ENCODE measurements around the gene GRID1. TPM values are rescaled to one million over a fixed set of nuclear protein-coding genes. Genes with fewer than 3 reads are reported as not detected.

GRID1 gene
- polyA plus RNA-seq, 1 of the 3 experiments (the other 2 are of a cell fraction), result 0.13 TPM

- TF ChIP-seq TAF1 (IDR thresholded peaks at IDR 0.05; ENCODE audit: borderline replicate concordance, low read depth, low read length), result no peak
Observed at GRCh38 chr10:85831422-85831821, 535.2 kb downstream of the GRID1 start (continued).

GRCh38 chr10:85826377-85826776, 540.2 kb downstream of the GRID1 start:
- H3K79me2 ChIP-seq (ENCODE audit: insufficient read depth), result no peaks in the 10 kb centered on the region
- H3K9me3 ChIP-seq, result no peaks in the 10 kb centered on the region; the same call in none of the 2 replicates
- H3F3A ChIP-seq (replicated peaks; ENCODE audit: insufficient read depth), result no peaks in the 10 kb centered on the region
- H3K4me1 ChIP-seq (ENCODE audit: control insufficient read depth in 1 of 2, insufficient read depth in 2 of 2, low read depth in 1 of 2, low read length in 1 of 2), result no peaks in the 10 kb centered on the region
- 71% methylated on average over 3 of the region's 4 CpGs for WGBS (ENCODE audit: low lambda C conversion rate)
- no peak overlapping the region for H3K4me3 ChIP-seq (ENCODE audit: low read depth in 2 of 2, low read length in 1 of 2)
- H4K20me1 ChIP-seq (ENCODE audit: insufficient read depth), result no peaks in the 10 kb centered on the region
- no peaks in the 10 kb centered on the region for H3K36me3 ChIP-seq (replicated peaks in 1 of 2; ENCODE audit: control insufficient read depth in 1 of 2, insufficient read depth in 2 of 2, low read length in 1 of 2)
- H2AFZ ChIP-seq (ENCODE audit: low read depth), result no peak overlapping the region
- no peaks in the 10 kb centered on the region for H3K9me2 ChIP-seq
- no peak for TF ChIP-seq ELF1 (IDR thresholded peaks at IDR 0.05)
- TF ChIP-seq CTCF (IDR thresholded peaks at IDR 0.05), result no peak
- no peak for TF ChIP-seq RCOR1 (IDR thresholded peaks at IDR 0.05; ENCODE audit: low read length)
- TF ChIP-seq FOXJ3 (CRISPR knock-in tag; IDR thresholded peaks at IDR 0.05), result no peak
- no peak for TF ChIP-seq RXRA (IDR thresholded peaks at IDR 0.05; ENCODE audit: borderline replicate concordance, low read depth)
- no peak for TF ChIP-seq NFIC (IDR thresholded peaks at IDR 0.05; ENCODE audit: borderline replicate concordance)
- no peak for TF ChIP-seq PBX3 (IDR thresholded peaks at IDR 0.05)
- no peak for TF ChIP-seq MAX (IDR thresholded peaks at IDR 0.05; ENCODE audit: low read depth)
- TF ChIP-seq IRF3 (IDR thresholded peaks at IDR 0.05; ENCODE audit: low read depth, low read length), result no peak
- TF ChIP-seq SMC3 (IDR thresholded peaks at IDR 0.05; ENCODE audit: low read depth, low read length), result no peak
- TF ChIP-seq RAD21 (IDR thresholded peaks at IDR 0.05; ENCODE audit: low read length), result no peak
- TF ChIP-seq ZBTB33 (IDR thresholded peaks at IDR 0.05; ENCODE audit: borderline replicate concordance, low read depth), result no peak
- TF ChIP-seq MXI1 (IDR thresholded peaks at IDR 0.05; ENCODE audit: low read depth, low read length), result no peak
- TF ChIP-seq TAF1 (IDR thresholded peaks at IDR 0.05; ENCODE audit: borderline replicate concordance, low read depth, low read length), result no peak
- no peak for TF ChIP-seq JUND (IDR thresholded peaks at IDR 0.05)
- TF ChIP-seq GATA2 (CRISPR knock-in tag; IDR thresholded peaks at IDR 0.05), result no peak
- no peak for TF ChIP-seq FOSL2 (IDR thresholded peaks at IDR 0.05; ENCODE audit: borderline replicate concordance, low read depth)
- no peak for TF ChIP-seq POLR2AphosphoS5 (IDR thresholded peaks at IDR 0.05; ENCODE audit: low read depth, low read length)
- no peak for TF ChIP-seq RFX5 (IDR thresholded peaks at IDR 0.05; ENCODE audit: low read length)
- no peak for TF ChIP-seq USF1 (IDR thresholded peaks at IDR 0.05; ENCODE audit: borderline replicate concordance, low read depth)
- no peak for DNase-seq
- ChIA-PET CTCF (no interaction called here), POLR2A (no interaction called here)
- H3K27ac ChIP-seq (ENCODE audit: low read depth in 2 of 2, low read length in 1 of 2), result no peak overlapping the region
- H3K4me2 ChIP-seq, result no peak overlapping the region
- no peak overlapping the region for H3K9ac ChIP-seq
- no peaks in the 10 kb centered on the region for H3K27me3 ChIP-seq (ENCODE audit: insufficient read depth)
